Measurements from ENCODE around the gene NOS1AP.

- TF ChIP-seq ELF4 (IDR thresholded peaks at IDR 0.05): no peak
- TF ChIP-seq SP1 (IDR thresholded peaks at IDR 0.05): no peak
- TF ChIP-seq FOXK2 (IDR thresholded peaks at IDR 0.05): no peak
- no peak for TF ChIP-seq CTBP1 (IDR thresholded peaks at IDR 0.05; ENCODE audit: borderline replicate concordance)
- no peak for TF ChIP-seq SUZ12 (IDR thresholded peaks at IDR 0.05)
- TF ChIP-seq FOXM1 (IDR thresholded peaks at IDR 0.05; ENCODE audit: borderline replicate concordance): no peak
- TF ChIP-seq TARDBP (IDR thresholded peaks at IDR 0.05): no peak
- TF ChIP-seq ARNT (IDR thresholded peaks at IDR 0.05): no peak
Measured at GRCh38 chr1:162366149-162366548, 296.7 kb downstream of the NOS1AP start.
